ENCODE measurements around the gene ADPGK.
A peak's percentile ranks its signal among the peaks of the same experiment; 100 is the strongest.

Gene ADPGK

GRCh38 chr15:72801590-72802325, 18.2 kb upstream of the ADPGK start:
- no peak for FAIRE-seq
- TF ChIP-seq POLR2A (IDR thresholded peaks at IDR 0.05; ENCODE audit: low read depth, low read length) (no peak), TAF1 (IDR thresholded peaks at IDR 0.05; ENCODE audit: borderline replicate concordance, low read depth, low read length) (no peak), POLR2AphosphoS5 (IDR thresholded peaks at IDR 0.05; ENCODE audit: low read depth, low read length) (no peak)
- DNase-seq (ENCODE audit: insufficient read length): no peak

DNA sequence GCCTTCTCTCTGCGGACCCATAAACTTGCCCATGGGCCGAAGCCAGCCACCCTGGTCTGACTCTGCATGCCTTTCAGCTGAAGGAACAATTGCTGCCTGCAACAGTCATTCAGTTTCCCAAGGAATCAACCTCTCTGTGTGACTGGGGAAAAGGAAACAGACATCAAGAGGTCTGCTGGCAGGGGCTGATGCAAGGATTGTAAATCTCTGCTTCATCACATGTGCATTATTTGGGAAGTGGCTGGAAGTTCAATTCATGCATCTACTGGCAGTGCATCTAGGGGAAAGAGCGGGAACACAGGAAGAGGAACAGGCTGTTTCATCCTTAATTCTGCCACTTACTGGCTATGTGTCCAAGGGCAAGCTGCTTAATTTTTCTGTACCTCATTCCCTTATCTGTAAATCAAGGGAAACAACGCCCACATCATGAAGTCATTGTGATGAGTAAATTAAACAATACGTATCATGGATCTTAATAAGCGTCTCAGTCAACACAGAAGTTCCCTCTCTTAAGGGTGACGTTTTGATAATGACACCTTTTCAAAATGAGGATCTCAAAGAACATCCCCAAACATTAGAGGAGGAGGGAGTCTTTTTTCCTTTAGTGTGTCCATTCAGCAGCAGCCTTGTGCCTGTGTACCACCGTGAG, 17.4 kb upstream of the ADPGK start:
- no peak for FAIRE-seq
- TF ChIP-seq TAF1 (IDR thresholded peaks at IDR 0.05; ENCODE audit: borderline replicate concordance, low read depth, low read length) (no peak), POLR2AphosphoS5 (IDR thresholded peaks at IDR 0.05; ENCODE audit: low read depth, low read length) (no peak), POLR2A (IDR thresholded peaks at IDR 0.05; ENCODE audit: low read depth, low read length) (no peak)
- no peak for DNase-seq (ENCODE audit: insufficient read length)

- DNase-seq (ENCODE audit: insufficient read length) (no peak), FAIRE-seq (no peak)
- TF ChIP-seq TAF1 (IDR thresholded peaks at IDR 0.05; ENCODE audit: borderline replicate concordance, low read depth, low read length) (no peak), POLR2A (IDR thresholded peaks at IDR 0.05; ENCODE audit: low read depth, low read length) (no peak), POLR2AphosphoS5 (IDR thresholded peaks at IDR 0.05; ENCODE audit: low read depth, low read length) (no peak)
Observed at GRCh38 chr15:72797834-72798233, 14.3 kb upstream of the ADPGK start.

DNA sequence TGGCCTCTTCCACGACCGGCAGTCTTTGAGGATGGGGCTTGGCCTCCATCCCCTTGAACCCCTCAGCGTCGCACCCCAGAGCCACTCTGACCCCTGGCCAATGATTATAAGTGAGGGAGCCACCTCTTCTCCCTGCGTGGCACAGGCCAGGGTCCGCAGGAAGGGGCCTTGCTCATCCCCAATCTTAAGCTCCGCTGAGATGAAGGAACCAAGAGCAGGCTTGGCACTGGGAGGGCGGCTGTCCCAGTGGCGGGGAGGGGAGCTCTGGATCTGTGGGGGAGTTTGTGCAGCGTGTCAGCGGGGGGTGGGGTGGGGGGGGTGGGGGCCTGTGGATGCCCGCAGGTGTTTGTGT, 13.8 kb upstream of the ADPGK start:
- no peak for FAIRE-seq
- TF ChIP-seq POLR2A (IDR thresholded peaks at IDR 0.05; ENCODE audit: low read depth, low read length): no peak
- TF ChIP-seq POLR2AphosphoS5 (IDR thresholded peaks at IDR 0.05; ENCODE audit: low read depth, low read length): no peak
- TF ChIP-seq TAF1 (IDR thresholded peaks at IDR 0.05; ENCODE audit: borderline replicate concordance, low read depth, low read length): no peak
- no peak for DNase-seq (ENCODE audit: insufficient read length)

- DNase-seq (ENCODE audit: insufficient read length): peak; percentile 60
- FAIRE-seq: no peak
Observed at GRCh38 chr15:72796515-72797337, 13.2 kb upstream of the ADPGK start.

GRCh38 chr15:72796210-72796514, 12.6 kb upstream of the ADPGK start:
- FAIRE-seq: no peak
- no peak for DNase-seq (ENCODE audit: insufficient read length)

More at GRCh38 chr15:72796515-72797337, 13.2 kb upstream of the ADPGK start:
- TF ChIP-seq POLR2AphosphoS5 (IDR thresholded peaks at IDR 0.05; ENCODE audit: low read depth, low read length): no peak
- TF ChIP-seq TAF1 (IDR thresholded peaks at IDR 0.05; ENCODE audit: borderline replicate concordance, low read depth, low read length): no peak
- TF ChIP-seq POLR2A (IDR thresholded peaks at IDR 0.05; ENCODE audit: low read depth, low read length): no peak

GRCh38 chr15:72793766-72794660, 10.5 kb upstream of the ADPGK start:
- no peak for FAIRE-seq
- TF ChIP-seq POLR2A (IDR thresholded peaks at IDR 0.05; ENCODE audit: low read depth, low read length) (no peak), TAF1 (IDR thresholded peaks at IDR 0.05; ENCODE audit: borderline replicate concordance, low read depth, low read length) (no peak), POLR2AphosphoS5 (IDR thresholded peaks at IDR 0.05; ENCODE audit: low read depth, low read length) (no peak)
- DNase-seq (ENCODE audit: insufficient read length): no peak

More at GRCh38 chr15:72796210-72796514, 12.6 kb upstream of the ADPGK start:
- TF ChIP-seq POLR2AphosphoS5 (IDR thresholded peaks at IDR 0.05; ENCODE audit: low read depth, low read length) (no peak), POLR2A (IDR thresholded peaks at IDR 0.05; ENCODE audit: low read depth, low read length) (no peak), TAF1 (IDR thresholded peaks at IDR 0.05; ENCODE audit: borderline replicate concordance, low read depth, low read length) (no peak)

DNA sequence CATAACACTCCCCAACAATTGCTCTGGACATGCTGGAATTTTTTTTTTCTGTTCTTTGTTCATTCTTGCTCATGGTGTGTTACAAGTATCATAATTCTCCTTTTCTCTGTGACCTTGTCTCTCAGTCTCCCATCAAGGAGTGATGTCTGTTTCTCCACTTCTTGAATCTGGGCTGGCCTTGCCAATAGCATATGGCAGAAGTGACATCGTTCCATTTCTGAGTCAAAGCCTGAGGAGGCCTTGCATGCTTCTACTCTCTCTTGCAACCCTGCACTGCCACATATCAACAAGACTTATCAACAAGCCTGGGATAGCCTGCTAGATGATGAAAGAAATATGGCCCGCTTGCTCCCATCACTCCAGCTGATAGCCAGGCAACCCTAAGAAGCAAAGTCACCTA, 8.9 kb upstream of the ADPGK start:
- FAIRE-seq (no peak), DNase-seq (ENCODE audit: insufficient read length) (no peak)
- TF ChIP-seq TAF1 (IDR thresholded peaks at IDR 0.05; ENCODE audit: borderline replicate concordance, low read depth, low read length) (no peak), POLR2AphosphoS5 (IDR thresholded peaks at IDR 0.05; ENCODE audit: low read depth, low read length) (no peak), POLR2A (IDR thresholded peaks at IDR 0.05; ENCODE audit: low read depth, low read length) (no peak)

GRCh38 chr15:72790302-72790910, 6.8 kb upstream of the ADPGK start:
- TF ChIP-seq POLR2A (IDR thresholded peaks at IDR 0.05; ENCODE audit: low read depth, low read length) (no peak), TAF1 (IDR thresholded peaks at IDR 0.05; ENCODE audit: borderline replicate concordance, low read depth, low read length) (no peak), POLR2AphosphoS5 (IDR thresholded peaks at IDR 0.05; ENCODE audit: low read depth, low read length) (no peak)
- DNase-seq (ENCODE audit: insufficient read length) (no peak), FAIRE-seq (no peak)

DNA sequence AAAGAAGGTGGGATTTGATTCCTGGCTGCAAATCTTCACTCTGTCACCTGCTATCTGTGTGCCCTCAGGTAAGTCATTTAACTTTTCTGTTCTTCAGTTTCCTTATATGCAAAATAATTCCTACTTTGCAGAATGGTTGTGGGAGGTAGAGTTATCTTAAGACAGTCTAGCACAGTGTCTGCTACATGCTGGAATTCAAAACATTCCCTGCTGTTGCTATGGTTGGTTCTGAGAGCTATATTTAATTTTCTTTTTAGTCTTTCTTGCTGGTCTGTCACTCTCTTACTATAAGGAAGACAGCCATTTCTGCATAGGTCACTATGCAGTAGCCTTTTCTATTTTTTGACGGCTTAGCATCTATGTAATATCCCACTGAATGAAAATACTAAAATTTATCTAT, 4.0 kb upstream of the ADPGK start:
- FAIRE-seq (no peak), DNase-seq (ENCODE audit: insufficient read length) (no peak)
- TF ChIP-seq TAF1 (IDR thresholded peaks at IDR 0.05; ENCODE audit: borderline replicate concordance, low read depth, low read length) (no peak), POLR2AphosphoS5 (IDR thresholded peaks at IDR 0.05; ENCODE audit: low read depth, low read length) (no peak), POLR2A (IDR thresholded peaks at IDR 0.05; ENCODE audit: low read depth, low read length) (no peak)

Data from GM12892 (cell line).